NCI-H345 (cell line): ENCODE results near the gene ARL11.

ENCODE experiments used
- DNase-seq: peaks from one replicate; lab custom pipeline; 2025; lab: John Stamatoyannopoulos, UW

The ARL11 gene

GRCh38 chr13:49615836-49616675 is 12.3 kb upstream of the ARL11 start:
- no peak for DNase-seq

DNA sequence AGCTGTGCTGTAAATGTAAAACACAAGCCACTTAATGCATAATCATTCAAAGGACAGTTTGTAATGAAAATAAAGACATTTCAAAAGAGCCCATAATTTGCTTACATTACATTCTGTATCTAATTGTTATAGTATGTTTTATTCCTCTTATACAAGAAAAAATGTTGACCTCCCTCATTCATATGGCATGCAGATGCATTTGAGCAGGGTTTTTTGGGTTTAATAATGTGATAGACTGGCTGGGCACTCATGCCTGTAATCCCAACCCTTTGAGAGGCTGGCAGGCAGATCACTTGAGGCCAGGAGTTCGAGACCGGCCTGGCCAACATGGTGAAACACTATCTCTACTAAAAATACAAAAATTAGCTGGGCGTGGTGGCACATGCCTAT is 11.6 kb upstream of the ARL11 start:
- no peak for DNase-seq

DNA sequence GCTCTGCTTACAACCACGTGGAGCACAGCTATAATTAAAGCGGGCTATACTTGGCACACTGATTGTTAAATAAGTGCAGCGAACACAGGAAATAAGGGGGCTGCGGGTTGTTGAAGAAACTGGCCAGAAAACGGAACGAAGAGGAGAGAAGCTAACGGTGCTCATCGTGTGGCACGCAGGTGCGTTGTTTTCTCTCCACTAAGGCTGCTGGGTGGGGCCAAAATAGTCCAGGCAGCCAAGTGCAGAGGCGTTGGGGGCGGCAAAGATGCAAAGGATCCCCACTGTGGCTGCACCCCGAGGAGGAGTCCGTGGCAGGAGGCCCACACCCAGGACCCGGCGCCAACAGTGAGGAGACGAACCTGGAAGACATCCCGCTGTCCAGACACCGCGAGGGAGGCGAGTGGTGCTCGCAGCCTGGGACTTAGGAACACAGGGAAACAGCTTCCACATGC is 8.1 kb upstream of the ARL11 start:
- DNase-seq: no peak

DNA sequence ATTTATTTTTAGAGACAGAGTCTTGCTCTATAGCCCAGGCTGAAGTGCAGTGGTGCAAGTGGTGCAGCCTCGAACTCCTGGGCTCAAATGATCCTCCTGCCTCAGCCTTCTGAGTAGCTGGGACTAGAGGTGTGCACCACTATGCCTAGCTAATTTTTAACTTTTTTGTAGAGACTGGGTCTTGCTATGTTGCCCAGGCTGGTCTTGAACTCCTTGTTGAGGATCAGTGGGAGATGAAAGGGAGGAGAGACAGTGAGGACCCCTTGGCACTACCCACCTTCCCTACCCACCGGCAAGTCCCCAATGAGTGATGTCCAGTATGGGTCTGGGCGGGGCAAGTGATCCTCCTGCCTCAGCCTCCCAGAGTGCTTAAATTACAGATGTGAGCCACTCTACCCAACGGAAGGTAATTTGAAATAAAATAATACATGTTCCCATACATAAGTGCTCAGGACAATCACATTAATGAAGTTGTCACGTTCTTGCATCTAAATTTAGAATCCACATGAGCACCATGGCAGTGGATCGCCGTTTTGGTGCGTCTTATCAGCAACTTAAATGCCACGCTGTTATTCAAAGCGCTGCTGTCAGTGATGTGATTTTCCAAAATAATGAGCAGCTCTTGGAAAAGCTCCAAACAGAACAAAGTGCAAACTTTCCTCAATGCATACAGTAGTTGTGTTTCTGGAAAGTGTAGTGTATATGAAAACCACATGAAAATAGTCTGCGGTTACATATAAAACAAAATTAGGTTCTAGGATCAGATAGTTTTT is 5.9 kb upstream of the ARL11 start:
- DNase-seq: no peak

GRCh38 chr13:49624229-49624628 is 4.1 kb upstream of the ARL11 start:
- DNase-seq: no peak

DNA sequence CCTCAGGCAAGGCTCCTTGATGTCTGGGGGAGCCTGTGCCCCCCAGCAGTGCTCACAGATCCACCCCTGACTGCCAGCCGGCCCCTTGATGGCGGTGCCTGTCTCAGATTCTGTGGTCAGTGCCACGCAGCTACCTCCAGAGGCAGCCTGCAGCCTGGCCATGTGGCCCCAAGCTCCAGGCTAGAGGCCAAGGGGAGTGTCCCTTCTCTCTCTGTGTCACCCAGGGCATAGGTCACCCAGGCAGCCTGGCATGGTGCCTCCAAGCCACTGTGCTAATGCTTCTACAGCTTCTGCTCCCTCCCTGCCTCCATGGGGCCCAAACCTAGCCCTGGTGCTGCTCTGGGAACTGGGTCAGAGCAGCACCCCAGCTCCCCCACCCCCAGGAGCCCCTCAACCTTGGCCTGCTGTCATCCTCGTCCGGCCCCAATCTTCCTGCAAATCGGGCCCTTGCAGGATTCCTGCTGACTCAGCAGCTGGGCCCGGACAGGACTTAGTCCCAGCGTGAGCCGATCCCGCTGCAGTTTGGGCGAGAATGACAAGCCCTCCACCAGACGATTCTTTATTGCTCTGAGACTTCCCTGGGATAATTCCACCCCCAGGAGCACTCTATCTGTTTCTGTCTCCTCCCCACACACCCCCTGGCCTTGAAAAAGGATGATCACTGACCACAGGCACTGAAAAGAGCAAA is 2.8 kb upstream of the ARL11 start:
- no peak for DNase-seq

DNA sequence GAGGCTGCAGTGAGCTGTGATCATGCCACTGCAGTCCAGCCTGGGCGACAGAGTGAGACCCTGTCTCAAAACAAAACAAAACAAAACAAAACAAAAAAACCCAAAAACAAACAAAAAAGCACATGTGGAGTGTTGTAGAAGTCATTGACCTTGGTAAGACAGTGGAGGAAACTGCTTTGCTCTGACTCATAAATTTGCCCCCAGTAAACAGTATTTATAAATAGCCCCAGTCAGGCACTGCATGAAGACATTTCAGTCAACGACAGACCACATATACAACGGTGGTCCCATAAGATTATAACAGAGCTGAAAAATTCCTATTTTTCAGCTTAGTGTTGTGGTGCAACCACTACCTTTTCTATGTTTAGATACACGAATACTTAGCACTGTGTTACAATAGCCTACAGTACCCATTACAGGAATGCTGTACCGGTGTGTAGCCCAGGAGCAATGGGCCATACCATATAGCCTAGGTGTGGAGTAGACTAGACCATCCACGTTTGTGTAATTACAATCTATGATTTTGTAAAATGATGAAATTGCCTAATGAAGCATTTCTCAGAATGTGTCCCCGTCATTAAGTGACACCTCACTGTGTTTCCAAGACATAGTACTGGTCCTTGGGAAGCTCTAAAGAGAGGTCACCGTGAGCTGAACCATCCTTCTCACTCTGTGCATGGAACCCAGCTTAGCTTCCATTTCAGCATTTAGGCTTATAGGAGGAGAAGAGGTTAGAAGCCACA is 1.1 kb downstream of the ARL11 start:
- DNase-seq: no peak

GRCh38 chr13:49629947-49630346 is 1.6 kb downstream of the ARL11 start:
- no peak for DNase-seq

DNA sequence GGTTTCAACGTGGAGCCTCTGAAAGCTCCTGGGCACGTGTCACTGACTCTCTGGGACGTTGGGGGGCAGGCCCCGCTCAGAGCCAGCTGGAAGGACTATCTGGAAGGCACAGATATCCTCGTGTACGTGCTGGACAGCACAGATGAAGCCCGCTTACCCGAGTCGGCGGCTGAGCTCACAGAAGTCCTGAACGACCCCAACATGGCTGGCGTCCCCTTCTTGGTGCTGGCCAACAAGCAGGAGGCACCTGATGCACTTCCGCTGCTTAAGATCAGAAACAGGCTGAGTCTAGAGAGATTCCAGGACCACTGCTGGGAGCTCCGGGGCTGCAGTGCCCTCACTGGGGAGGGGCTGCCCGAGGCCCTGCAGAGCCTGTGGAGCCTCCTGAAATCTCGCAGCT is 2.3 kb downstream of the ARL11 start:
- no peak for DNase-seq

GRCh38 chr13:49632156-49632555 is 3.8 kb downstream of the ARL11 start:
- DNase-seq: no peak

GRCh38 chr13:49633710-49634109 is 5.4 kb downstream of the ARL11 start:
- DNase-seq: no peak

- peak; percentile 26 for DNase-seq
Measured at GRCh38 chr13:49635599-49636433, 7.5 kb downstream of the ARL11 start.

- DNase-seq: no peak
Measured at GRCh38 chr13:49636705-49637104, 8.4 kb downstream of the ARL11 start.

DNA sequence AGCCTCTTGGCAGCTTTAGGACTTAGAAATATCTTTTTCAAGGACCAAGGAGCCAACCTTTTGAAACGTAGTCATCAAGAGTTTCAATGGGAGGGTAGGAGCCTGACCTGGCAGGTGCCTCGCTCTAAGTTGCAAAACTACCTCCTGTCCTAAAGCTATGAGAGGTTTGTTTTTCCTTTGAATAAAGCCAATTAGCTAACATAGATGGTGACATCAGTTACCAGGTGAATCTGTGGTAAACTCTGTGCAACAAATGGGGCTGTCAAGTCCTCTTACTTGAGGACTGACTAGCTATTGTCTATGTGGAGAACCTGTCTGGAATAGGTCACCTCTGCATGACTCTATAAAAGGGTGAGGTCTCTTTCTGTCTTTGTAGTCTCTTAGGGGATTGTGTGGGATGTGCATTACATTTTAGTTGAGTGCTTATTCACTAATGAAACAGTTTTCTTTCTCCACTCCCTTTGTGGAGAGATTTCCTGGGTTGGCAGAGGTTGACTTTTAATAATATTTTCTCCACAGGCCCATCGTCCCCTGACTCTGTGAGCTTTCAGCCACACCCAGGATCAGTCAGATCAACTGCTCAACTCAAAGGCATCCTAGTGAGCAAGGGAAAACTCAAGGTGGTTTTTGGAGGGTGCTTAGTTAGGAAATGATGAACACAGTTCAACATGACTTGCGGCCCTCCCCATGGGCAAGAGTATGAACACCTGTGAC is 9.9 kb downstream of the ARL11 start:
- DNase-seq: no peak

- DNase-seq: no peak
Measured at GRCh38 chr13:49638744-49639072, 10.4 kb downstream of the ARL11 start.

GRCh38 chr13:49641801-49642291 is 13.5 kb downstream of the ARL11 start:
- DNase-seq: no peak

DNA sequence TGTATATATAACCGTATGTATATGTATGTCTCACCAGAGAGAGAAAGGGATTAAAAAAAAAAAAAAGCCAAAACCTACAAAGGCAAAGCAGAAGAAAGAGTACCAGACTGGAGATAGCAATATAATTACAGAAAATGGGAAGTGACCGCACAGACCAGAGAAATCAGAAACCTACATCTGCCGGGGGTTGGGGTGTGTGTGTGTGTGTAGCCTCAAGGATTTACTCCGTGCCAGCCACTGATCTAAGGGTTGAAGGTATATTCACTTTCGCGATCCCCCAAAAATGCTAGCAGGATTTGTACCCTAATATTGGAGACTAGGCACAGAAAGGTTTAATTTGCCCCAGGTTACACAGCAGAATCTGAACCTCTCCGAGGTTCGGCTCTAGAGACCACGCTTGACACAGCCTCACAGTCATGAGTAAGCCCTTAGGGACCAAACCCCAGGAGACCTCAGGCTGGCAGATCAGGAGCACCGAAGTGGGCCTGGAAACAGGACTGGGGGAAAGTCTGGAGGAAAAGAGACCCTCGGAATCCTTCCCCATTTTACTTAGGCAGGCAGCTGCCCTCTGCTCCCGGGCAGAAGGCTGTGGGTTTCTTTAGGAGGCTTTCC is 14.8 kb downstream of the ARL11 start:
- DNase-seq: no peak

- DNase-seq: no peak
Measured at GRCh38 chr13:49645451-49645850, 17.1 kb downstream of the ARL11 start.

- DNase-seq: no peak
Measured at GRCh38 chr13:49646688-49647087, 18.4 kb downstream of the ARL11 start.
